Pancreas (tissue), 10 donors: ENCODE measurements around the gene GRAMD1A. TPM values are rescaled to one million over a fixed set of nuclear protein-coding genes. Genes with fewer than 3 reads are reported as not detected.
A peak's percentile ranks its signal among the peaks of the same experiment; 100 is the strongest.
"Not testable (repeated sequence)": the region's sequence is repeated elsewhere in the genome, so short reads cannot be mapped to it uniquely, and the experiment has no call there.

Source experiments
- ATAC-seq, 4 donors: fragments of 200-7000 bp; cut with Tn5 transposase; one replicate each; pipeline versions ENCODE4 v1.8.0 to v1.9.1; 2020; ENCODE audit warnings: mild to moderate bottlenecking in 4 of 4, moderate library complexity in 4 of 4
- DNase-seq, 6 donors: peaks; one replicate each; pipeline ENCODE4 v3.0.0-alpha.2; 2020
- FAIRE-seq: peaks from 2 replicates; lab custom pipeline; 2012; peaks lifted over from hg19 to GRCh38; lab: Jason Lieb, UNC
- H3K27ac ChIP-seq, 4 donors: fragments of 200-600 bp; sonication (generic); 1 replicate in 3 of 4; 2 replicates in 1 of 4; pipeline versions ENCODE4 v1.5.0 to v1.8.0; 2020
- H3K27me3 ChIP-seq, 4 donors: fragments of 200-600 bp; one replicate each; pipeline ENCODE4 v1.8.0; 2021
- H3K36me3 ChIP-seq, 3 donors: fragments of 200-600 bp; sonication (generic) in 1 of 3; one replicate each; pipeline versions ENCODE4 v1.5.0 to v1.8.0; 2020 to 2021
- H3K4me1 ChIP-seq, 3 donors: fragments of 200-600 bp; one replicate each; pipeline ENCODE4 v1.8.0; 2021
- H3K4me3 ChIP-seq, 4 donors: fragments of 200-600 bp; sonication (generic) in 2 of 4; one replicate each; pipeline versions ENCODE4 v1.5.0 to v1.8.0; 2020 to 2021
- H3K9me3 ChIP-seq, 4 donors: fragments of 200-600 bp; one replicate each; pipeline ENCODE4 v1.8.0; 2021
- CTCF ChIP-seq, 4 donors: fragments of 200-600 bp; sonication (generic) in 3 of 4; IDR thresholded peaks; one replicate each; pipeline versions ENCODE4 v1.5.0 to v1.8.0; 2021; ENCODE audit warnings: antibody characterized with exemption in 4 of 4
- WGBS, 2 donors: extraction: QIAGEN DNeasy Blood & Tissue Kit; methylation state at CpG; one replicate each; pipeline ENCODE4 v1.1.7; 2013; 5-methylcytosine and 5-hydroxymethylcytosine counted together
- intact Hi-C, 3 donors: fragments of 100-400 bp; cut with DNase I; formaldehyde crosslinking; loops; one replicate each; pipeline versions ENCODE4 v1.11.1 to v1.14.2; 2022
- polyA plus RNA-seq, 2 donors: library from polyadenylated mRNA; stranded (reverse); fragments of 200-250 nt; gene quantifications; one replicate each; pipeline ENCODE4 v1.2.3, GENCODE V29; 2013
- total RNA-seq, 6 donors: library from RNA; stranded (reverse); fragmentation: NEBNext Ultra II Directional in 4 of 6; extraction: Animal tissue kit (Norgen Biotek cat#: 25700) in 4 of 6; gene quantifications; one replicate each; pipeline versions ENCODE4 v1.2.1 to v1.2.4, GENCODE V29; 2021 to 2023
- donor health status: healthy with polysubstance abuse.
- donor health status: DM: no; HTN: no; CAD: no; lungs with moderate emphysema.
- donor health status: DM: no; HTN: no; CAD: no.
- donor health status: control.
- donor health status: control.
- donor health status: Bipolar disorder and iron deficiency.
- donor health status: DM: yes; HTN: yes; CAD: no.
- donor health status: DM: no; HTN: no; CAD: no.
- donor health status: DM: no; HTN: no; CAD: no.
- donor health status: DM: yes; HTN: yes; CAD: no.

GRAMD1A gene
- total and polyA plus RNA-seq, 8 donors = 47.3 to 137 (median 87.4) TPM

GRCh38 chr19:35024095-35024494, 24.0 kb downstream of the GRAMD1A start:
- WGBS, 2 donors = 92 to 94% methylated on average over 6 of the region's 6 CpGs
- H3K9me3 ChIP-seq = no peaks in the 10 kb centered on the region
- FAIRE-seq = no peak
- H3K36me3 ChIP-seq = peaks cover 3 to 38% (median 32%) of the 10 kb centered on the region in 3 donors
- H3K27ac ChIP-seq = no peak overlapping the region
- ATAC-seq = no peak
- H3K4me3 ChIP-seq = no peak overlapping the region
- H3K4me1 ChIP-seq = no peaks in the 10 kb centered on the region
- no peak for DNase-seq
- intact Hi-C loops = no loop called here
- no peak for TF ChIP-seq CTCF (IDR thresholded peaks at IDR 0.05)
- no peaks in the 10 kb centered on the region for H3K27me3 ChIP-seq

GRCh38 chr19:35025969-35026368, 25.8 kb downstream of the GRAMD1A start:
- ATAC-seq = no peak
- Histone ChIP-seq H3K4me1 (peaks cover 0 to 4% (median 0%) of the 10 kb centered on the region in 3 donors), H3K9me3 (no peaks in the 10 kb centered on the region), H3K27me3 (no peaks in the 10 kb centered on the region), H3K27ac (no peak overlapping the region), H3K36me3 (peaks cover 0 to 27% (median 27%) of the 10 kb centered on the region in 3 donors), H3K4me3 (no peak overlapping the region)
- FAIRE-seq = no peak
- no peak for DNase-seq
- 92% methylated on average over 21 of the region's 21 CpGs for WGBS, 2 donors
- no peak for TF ChIP-seq CTCF (IDR thresholded peaks at IDR 0.05)
- intact Hi-C loops = no loop called here

- Histone ChIP-seq H3K27me3 (no peaks in the 10 kb centered on the region), H3K27ac (no peak overlapping the region), H3K9me3 (no peaks in the 10 kb centered on the region), H3K4me3 (no peak overlapping the region), H3K36me3 (peaks cover 0 to 27% (median 25%) of the 10 kb centered on the region in 3 donors), H3K4me1 (peaks cover 0 to 4% (median 0%) of the 10 kb centered on the region in 3 donors)
- FAIRE-seq (no peak), ATAC-seq (no peak), DNase-seq (no peak)
- 85 to 94% methylated on average over 6 of the region's 6 CpGs for WGBS, 2 donors
- intact Hi-C loops = no loop called here
- no peak for TF ChIP-seq CTCF (IDR thresholded peaks at IDR 0.05)
Observed at GRCh38 chr19:35026418-35026817, 26.3 kb downstream of the GRAMD1A start.

- no peak for FAIRE-seq
- no peak overlapping the region for H3K4me3 ChIP-seq
- no peak overlapping the region for H3K27ac ChIP-seq
- no peak for ATAC-seq
- 90 to 91% methylated on average over 8 of the region's 8 CpGs for WGBS, 2 donors
- H3K27me3 ChIP-seq = no peaks in the 10 kb centered on the region
- no peak for TF ChIP-seq CTCF (IDR thresholded peaks at IDR 0.05)
- intact Hi-C loops = no loop called here
- H3K36me3 ChIP-seq = peaks cover 0 to 27% (median 19%) of the 10 kb centered on the region in 3 donors
- no peak for DNase-seq
- H3K9me3 ChIP-seq = no peaks in the 10 kb centered on the region
- H3K4me1 ChIP-seq = peaks cover 0 to 4% (median 0%) of the 10 kb centered on the region in 3 donors
Observed at GRCh38 chr19:35027009-35027408, 26.9 kb downstream of the GRAMD1A start.

GRCh38 chr19:35027851-35028599, 27.9 kb downstream of the GRAMD1A start:
- FAIRE-seq = no peak
- TF ChIP-seq CTCF (IDR thresholded peaks at IDR 0.05) = no peak
- H3K27me3 ChIP-seq = no peaks in the 10 kb centered on the region
- no peak overlapping the region for H3K4me3 ChIP-seq
- intact Hi-C loops = no loop called here
- H3K27ac ChIP-seq = no peak overlapping the region
- peaks cover 0 to 4% (median 0%) of the 10 kb centered on the region in 3 donors for H3K4me1 ChIP-seq
- ATAC-seq = peak in 2 of 4 donors; percentile 2 to 4
- 72 to 76% methylated on average over 7 of the region's 7 CpGs for WGBS, 2 donors
- no peak for DNase-seq
- peaks cover 0 to 20% (median 11%) of the 10 kb centered on the region in 3 donors for H3K36me3 ChIP-seq
- H3K9me3 ChIP-seq = no peaks in the 10 kb centered on the region

- H3K4me3 ChIP-seq, DNase-seq, H3K4me1 ChIP-seq, intact Hi-C loops, ATAC-seq, H3K27ac ChIP-seq, FAIRE-seq, H3K27me3 ChIP-seq, H3K9me3 ChIP-seq: not testable (repeated sequence)
- peaks cover 0 to 16% (median 6%) of the 10 kb centered on the region in 3 donors for H3K36me3 ChIP-seq
- WGBS, 2 donors = 50 to 58% methylated on average over 3 of the region's 3 CpGs
Observed at GRCh38 chr19:35028600-35028885, 28.4 kb downstream of the GRAMD1A start.

- FAIRE-seq, intact Hi-C loops, H3K36me3 ChIP-seq, ATAC-seq, H3K27ac ChIP-seq, H3K4me3 ChIP-seq, H3K27me3 ChIP-seq, H3K4me1 ChIP-seq, H3K9me3 ChIP-seq, DNase-seq: not testable (repeated sequence)
- WGBS, 2 donors = 66 to 73% methylated on average over 11 of the region's 11 CpGs
Observed at GRCh38 chr19:35029275-35029736, 29.2 kb downstream of the GRAMD1A start.
